DND-41 (cell line): Measurements from ENCODE around the gene BRF1.

Experiments used
- ATAC-seq: fragments of 200-7000 bp; cut with Tn5 transposase; 3 replicates; pipeline ENCODE4 v1.9.1; 2021; ENCODE audit warnings: low read depth; ENCODE audit not compliant: insufficient read depth
- DNase-seq: peaks from one replicate; pipeline ENCODE4 v3.0.0-alpha.2; 2020
- H2AFZ ChIP-seq: 2 replicates; pipeline ENCODE4 v1.6.0; 2012; ENCODE audit warnings: low read depth, low read length
- H3K27ac ChIP-seq: 2 replicates; pipeline ENCODE4 v1.5.1; 2012; ENCODE audit warnings: low read length, inconsistent platforms
- H3K27me3 ChIP-seq: fragments of 200-600 bp; sonication (generic); 2 replicates; pipeline ENCODE4 v1.6.0; 2012; ENCODE audit warnings: low read length, mild to moderate bottlenecking, inconsistent platforms; ENCODE audit not compliant: insufficient read depth, poor library complexity
- H3K36me3 ChIP-seq: 2 replicates; pipeline ENCODE4 v1.5.1; 2012; ENCODE audit warnings: low read length, inconsistent platforms; ENCODE audit not compliant: insufficient read depth
- H3K4me1 ChIP-seq: 2 replicates; pipeline ENCODE4 v1.5.1; 2012; ENCODE audit warnings: mild to moderate bottlenecking, low read length; ENCODE audit not compliant: insufficient read depth
- H3K4me2 ChIP-seq: 2 replicates; pipeline ENCODE4 v1.6.0; 2012; ENCODE audit warnings: mild to moderate bottlenecking, moderate library complexity, low read length, inconsistent platforms; ENCODE audit not compliant: insufficient read depth
- H3K4me3 ChIP-seq, 2 experiments: fragments of 200-600 bp in 1 of 2; shearing (Covaris generic) in 1 of 2; 2 replicates each; pipeline ENCODE4 v1.5.1; 2012 to 2016; ENCODE audit warnings: inconsistent platforms in 2 of 2, low read length in 2 of 2, mild to moderate bottlenecking in 2 of 2, low read depth in 1 of 2, moderate library complexity in 1 of 2
- H3K79me2 ChIP-seq: 2 replicates; pipeline ENCODE4 v1.6.0; 2012; ENCODE audit warnings: low read length, inconsistent platforms; ENCODE audit not compliant: insufficient read depth
- H3K9ac ChIP-seq: 2 replicates; pipeline ENCODE4 v1.6.0; 2012; ENCODE audit warnings: low read depth, mild to moderate bottlenecking, inconsistent platforms, low read length, moderate library complexity
- H3K9me3 ChIP-seq: 2 replicates; pipeline ENCODE4 v1.5.1; 2012; ENCODE audit warnings: low read length, moderate library complexity, mild to moderate bottlenecking, inconsistent platforms; ENCODE audit not compliant: insufficient read depth, severe bottlenecking
- H4K20me1 ChIP-seq: 2 replicates; pipeline ENCODE4 v1.6.0; 2012; ENCODE audit warnings: low read length; ENCODE audit not compliant: insufficient read depth
- EZH2 ChIP-seq: IDR thresholded peaks from 3 replicates; pipeline ENCODE4 v1.6.1; 2012; ENCODE audit warnings: borderline replicate concordance, low read depth, mild to moderate bottlenecking, moderate library complexity, low read length, inconsistent platforms; ENCODE audit not compliant: severe bottlenecking
- TF ChIP-seq, protein P1 (sequence below): IDR thresholded peaks from 2 replicates; pipeline ENCODE4 v1.5.1; 2012; ENCODE audit warnings: borderline replicate concordance, low read length, moderate library complexity, mild to moderate bottlenecking; ENCODE audit not compliant: poor library complexity, severe bottlenecking; ENCODE audit errors: extremely low read depth

Gene BRF1

DNA sequence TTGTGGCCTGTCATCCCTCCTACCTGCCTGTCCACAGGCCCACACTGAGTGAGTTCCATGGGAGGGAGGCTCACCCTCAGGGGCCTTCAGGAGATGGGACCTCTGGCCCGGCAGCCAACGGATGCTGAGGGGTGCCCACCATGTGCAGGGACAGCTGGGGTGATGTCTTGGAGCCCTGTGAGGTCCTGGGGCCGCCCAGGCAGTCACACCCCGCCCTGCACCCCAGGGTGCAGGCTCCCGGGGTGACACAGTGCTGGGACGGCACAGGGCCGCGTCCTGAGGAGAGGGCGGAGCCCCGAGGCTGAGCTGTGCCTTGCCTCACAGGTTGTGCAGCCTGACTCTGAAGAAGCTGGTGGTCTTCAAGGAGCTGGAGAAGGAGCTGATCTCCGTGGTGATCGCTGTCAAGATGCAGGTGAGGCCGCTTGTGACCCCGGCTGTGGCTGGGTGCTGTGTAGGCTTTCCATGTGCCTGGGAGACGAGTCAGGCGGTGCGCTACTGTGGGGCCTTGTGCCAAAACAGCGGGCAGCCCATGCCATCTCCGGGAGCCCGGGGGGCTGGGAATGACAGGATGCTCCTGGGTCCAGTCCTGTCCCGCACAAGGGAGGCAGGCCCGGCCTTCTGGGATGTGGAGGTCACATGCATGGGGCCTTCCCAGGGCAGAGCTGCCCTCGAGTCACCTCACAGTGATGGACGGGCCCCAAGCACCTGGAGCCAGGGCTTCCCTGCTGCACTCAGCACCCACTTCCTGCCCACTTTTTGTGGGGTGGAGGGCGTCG lies 47.6 kb upstream of the BRF1 start:
- Histone ChIP-seq H3K36me3 (peaks cover 8% of the 10 kb centered on the region), H3K9ac (no peak overlapping the region), H3K27me3 (no peaks in the 10 kb centered on the region), H3K27ac (no peak overlapping the region), H3K4me1 (no peaks in the 10 kb centered on the region), H3K4me3 (no peak overlapping the region), H4K20me1 (peaks cover 36% of the 10 kb centered on the region), H2AFZ (no peak overlapping the region), H3K79me2 (peaks cover 23% of the 10 kb centered on the region; the same call in 1 of the 2 replicates), H3K9me3 (no peaks in the 10 kb centered on the region), H3K4me2 (no peak overlapping the region)
- TF ChIP-seq, protein P1, sequence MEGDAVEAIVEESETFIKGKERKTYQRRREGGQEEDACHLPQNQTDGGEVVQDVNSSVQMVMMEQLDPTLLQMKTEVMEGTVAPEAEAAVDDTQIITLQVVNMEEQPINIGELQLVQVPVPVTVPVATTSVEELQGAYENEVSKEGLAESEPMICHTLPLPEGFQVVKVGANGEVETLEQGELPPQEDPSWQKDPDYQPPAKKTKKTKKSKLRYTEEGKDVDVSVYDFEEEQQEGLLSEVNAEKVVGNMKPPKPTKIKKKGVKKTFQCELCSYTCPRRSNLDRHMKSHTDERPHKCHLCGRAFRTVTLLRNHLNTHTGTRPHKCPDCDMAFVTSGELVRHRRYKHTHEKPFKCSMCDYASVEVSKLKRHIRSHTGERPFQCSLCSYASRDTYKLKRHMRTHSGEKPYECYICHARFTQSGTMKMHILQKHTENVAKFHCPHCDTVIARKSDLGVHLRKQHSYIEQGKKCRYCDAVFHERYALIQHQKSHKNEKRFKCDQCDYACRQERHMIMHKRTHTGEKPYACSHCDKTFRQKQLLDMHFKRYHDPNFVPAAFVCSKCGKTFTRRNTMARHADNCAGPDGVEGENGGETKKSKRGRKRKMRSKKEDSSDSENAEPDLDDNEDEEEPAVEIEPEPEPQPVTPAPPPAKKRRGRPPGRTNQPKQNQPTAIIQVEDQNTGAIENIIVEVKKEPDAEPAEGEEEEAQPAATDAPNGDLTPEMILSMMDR = no peak
- no peak for TF ChIP-seq EZH2
- ATAC-seq (peak; percentile 31; the same call in 2 of the 3 replicates), DNase-seq (peak; percentile 26)

DNA sequence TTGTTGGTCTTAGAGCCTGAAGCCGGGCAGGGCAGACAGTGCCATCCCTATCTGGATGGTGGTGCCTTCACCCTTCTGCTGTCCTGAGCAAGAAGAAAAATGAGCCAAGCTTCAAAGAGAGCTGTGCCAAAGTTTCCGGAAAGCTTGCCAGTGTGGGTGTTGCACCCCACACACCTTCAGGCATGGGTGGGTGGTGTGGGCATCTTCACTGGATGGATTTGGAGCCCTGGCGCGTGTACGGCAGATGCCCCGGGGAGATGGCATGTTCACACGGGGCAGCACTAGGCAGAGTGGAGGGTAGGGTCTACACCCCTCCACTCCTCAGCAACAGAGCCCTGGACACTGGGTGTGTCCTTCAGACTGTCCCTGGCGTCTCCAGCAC lies 46.8 kb upstream of the BRF1 start:
- Histone ChIP-seq H4K20me1 (peaks cover 39% of the 10 kb centered on the region), H3K9me3 (peaks cover 2% of the 10 kb centered on the region), H3K27me3 (no peaks in the 10 kb centered on the region), H3K4me1 (no peaks in the 10 kb centered on the region), H3K9ac (no peak overlapping the region), H3K27ac (no peak overlapping the region), H3K4me2 (no peak overlapping the region), H2AFZ (no peak overlapping the region), H3K79me2 (peaks cover 29% of the 10 kb centered on the region; the same call in 1 of the 2 replicates), H3K4me3 (no peak overlapping the region), H3K36me3 (peaks cover 8% of the 10 kb centered on the region)
- ATAC-seq (no peak), DNase-seq (no peak)
- no peak for TF ChIP-seq EZH2
- TF ChIP-seq, protein P1 = no peak

DNA sequence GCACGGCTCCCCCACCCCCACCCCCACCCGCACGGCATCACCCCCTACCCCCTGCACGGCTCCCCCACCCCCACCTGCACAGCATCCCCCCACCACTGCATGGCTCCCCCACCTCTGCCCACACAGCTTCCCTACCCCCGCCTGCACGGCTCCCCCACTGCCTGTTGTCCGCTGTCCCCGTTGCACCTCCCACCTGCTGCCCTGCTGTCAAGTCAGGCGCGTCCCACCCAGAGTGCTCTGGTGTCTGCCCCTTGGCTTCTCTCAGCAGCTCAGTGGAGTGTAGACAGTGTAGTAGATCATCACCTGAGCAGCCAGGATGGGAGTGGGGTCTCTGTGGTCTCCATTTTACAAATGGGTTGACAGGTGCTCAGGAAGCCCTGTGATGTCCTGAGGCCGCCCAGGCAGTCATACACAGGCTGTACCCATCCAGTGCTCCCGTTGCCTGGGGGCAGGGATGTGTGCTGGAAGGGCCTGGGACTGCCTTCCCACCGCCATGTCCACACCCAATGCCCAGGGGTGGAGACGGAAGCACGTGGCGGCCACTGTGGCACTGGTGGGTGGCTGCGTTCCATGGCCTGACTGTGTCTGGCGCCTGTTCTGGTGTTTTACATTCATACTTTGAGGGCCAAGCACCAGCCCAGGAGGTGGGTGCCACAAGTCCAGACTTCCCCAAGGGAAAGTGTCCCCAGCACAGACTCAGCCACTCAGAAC lies 46.2 kb upstream of the BRF1 start:
- H3K4me2 ChIP-seq = no peak overlapping the region

DNA sequence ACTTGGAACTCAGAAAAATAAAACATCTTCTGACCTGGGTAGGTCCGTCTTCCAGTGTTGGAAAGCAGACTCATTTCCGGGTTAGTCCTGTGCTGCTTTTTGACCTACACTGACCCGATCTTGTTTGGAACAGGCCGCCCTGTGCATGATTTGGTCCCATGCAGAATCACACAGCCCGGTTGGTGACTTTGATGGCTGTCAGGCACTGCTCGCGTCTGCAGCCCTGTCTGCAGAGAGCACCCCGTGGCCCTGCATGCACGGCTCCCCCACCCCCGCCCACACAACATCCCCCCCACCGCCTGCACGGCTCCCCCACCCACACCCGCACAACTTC lies 45.4 kb upstream of the BRF1 start:
- Histone ChIP-seq H3K4me3 (no peak overlapping the region), H3K36me3 (peaks cover 8% of the 10 kb centered on the region), H3K4me1 (no peaks in the 10 kb centered on the region), H3K27me3 (no peaks in the 10 kb centered on the region), H3K9me3 (peaks cover 2% of the 10 kb centered on the region), H2AFZ (no peak overlapping the region), H3K79me2 (peaks cover 32% of the 10 kb centered on the region; the same call in 1 of the 2 replicates), H3K9ac (no peak overlapping the region), H3K4me2 (no peak overlapping the region), H3K27ac (no peak overlapping the region), H4K20me1 (peaks cover 30% of the 10 kb centered on the region)
- no peak for ATAC-seq
- TF ChIP-seq, protein P1 = no peak
- TF ChIP-seq EZH2 = no peak
- no peak for DNase-seq

More for the DNA sequence above, 46.2 kb upstream of the BRF1 start:
- H3K36me3 ChIP-seq = peaks cover 8% of the 10 kb centered on the region
- H2AFZ ChIP-seq = no peak overlapping the region
- H3K27me3 ChIP-seq = no peaks in the 10 kb centered on the region
- no peaks in the 10 kb centered on the region for H3K4me1 ChIP-seq
- ATAC-seq = no peak
- no peak overlapping the region for H3K4me3 ChIP-seq
- no peak for TF ChIP-seq EZH2
- peaks cover 38% of the 10 kb centered on the region for H4K20me1 ChIP-seq
- no peak for DNase-seq
- H3K79me2 ChIP-seq = peaks cover 29% of the 10 kb centered on the region; the same call in 1 of the 2 replicates
- peaks cover 2% of the 10 kb centered on the region for H3K9me3 ChIP-seq
- H3K9ac ChIP-seq = no peak overlapping the region
- no peak overlapping the region for H3K27ac ChIP-seq
